ENCODE results near the gene ATP13A4. TPM values are rescaled to one million over a fixed set of nuclear protein-coding genes. Genes with fewer than 3 reads are reported as not detected.

The ATP13A4 gene
- total RNA-seq, 1 donor = 1.2 TPM

- no peak overlapping the region for H3K4me3 ChIP-seq (ENCODE audit: low read length)
- H3K9me3 ChIP-seq (ENCODE audit: low read depth, low read length) = peaks cover 20% of the 10 kb centered on the region
- H3K4me1 ChIP-seq (ENCODE audit: insufficient read depth, low read length) = no peaks in the 10 kb centered on the region
- no peaks in the 10 kb centered on the region for H3K27me3 ChIP-seq (ENCODE audit: insufficient read depth, low read length)
Measured at GRCh38 chr3:193418576-193419373, 135.9 kb downstream of the ATP13A4 start.

- peaks cover 20% of the 10 kb centered on the region for H3K9me3 ChIP-seq (ENCODE audit: low read depth, low read length)
- H3K4me3 ChIP-seq (ENCODE audit: low read length) = no peak overlapping the region
- no peaks in the 10 kb centered on the region for H3K4me1 ChIP-seq (ENCODE audit: insufficient read depth, low read length)
- H3K27me3 ChIP-seq (ENCODE audit: insufficient read depth, low read length) = no peaks in the 10 kb centered on the region
Measured at GRCh38 chr3:193416629-193417028, 138.1 kb downstream of the ATP13A4 start.

- no peak overlapping the region for H3K4me3 ChIP-seq (ENCODE audit: low read length)
- H3K4me1 ChIP-seq (ENCODE audit: insufficient read depth, low read length) = no peaks in the 10 kb centered on the region
- H3K27me3 ChIP-seq (ENCODE audit: insufficient read depth, low read length) = no peaks in the 10 kb centered on the region
- H3K9me3 ChIP-seq (ENCODE audit: low read depth, low read length) = no peaks in the 10 kb centered on the region
Measured at GRCh38 chr3:193407688-193408087, 147.0 kb downstream of the ATP13A4 start.

- Histone ChIP-seq H3K27me3 (ENCODE audit: insufficient read depth, low read length) (no peaks in the 10 kb centered on the region), H3K9me3 (ENCODE audit: low read depth, low read length) (no peaks in the 10 kb centered on the region), H3K4me3 (ENCODE audit: low read length) (no peak overlapping the region), H3K4me1 (ENCODE audit: insufficient read depth, low read length) (no peaks in the 10 kb centered on the region)
Measured at GRCh38 chr3:193407112-193407511, 147.6 kb downstream of the ATP13A4 start.

GRCh38 chr3:193403307-193403706 lies 151.4 kb downstream of the ATP13A4 start:
- H3K9me3 ChIP-seq (ENCODE audit: low read depth, low read length) = no peaks in the 10 kb centered on the region
- no peaks in the 10 kb centered on the region for H3K4me1 ChIP-seq (ENCODE audit: insufficient read depth, low read length)
- no peak overlapping the region for H3K4me3 ChIP-seq (ENCODE audit: low read length)
- no peaks in the 10 kb centered on the region for H3K27me3 ChIP-seq (ENCODE audit: insufficient read depth, low read length)

- no peaks in the 10 kb centered on the region for H3K4me1 ChIP-seq (ENCODE audit: insufficient read depth, low read length)
- H3K27me3 ChIP-seq (ENCODE audit: insufficient read depth, low read length) = no peaks in the 10 kb centered on the region
- H3K9me3 ChIP-seq (ENCODE audit: low read depth, low read length) = no peaks in the 10 kb centered on the region
- no peak overlapping the region for H3K4me3 ChIP-seq (ENCODE audit: low read length)
Measured at GRCh38 chr3:193400304-193400703, 154.4 kb downstream of the ATP13A4 start.

GRCh38 chr3:193396451-193397244 lies 158.0 kb downstream of the ATP13A4 start:
- H3K9me3 ChIP-seq (ENCODE audit: low read depth, low read length) = no peaks in the 10 kb centered on the region
- H3K4me3 ChIP-seq (ENCODE audit: low read length) = no peak overlapping the region
- no peaks in the 10 kb centered on the region for H3K4me1 ChIP-seq (ENCODE audit: insufficient read depth, low read length)
- H3K27me3 ChIP-seq (ENCODE audit: insufficient read depth, low read length) = no peaks in the 10 kb centered on the region

GRCh38 chr3:193391902-193392301 lies 162.8 kb downstream of the ATP13A4 start:
- H3K4me1 ChIP-seq (ENCODE audit: insufficient read depth, low read length) = no peaks in the 10 kb centered on the region
- no peak overlapping the region for H3K4me3 ChIP-seq (ENCODE audit: low read length)
- no peaks in the 10 kb centered on the region for H3K27me3 ChIP-seq (ENCODE audit: insufficient read depth, low read length)
- H3K9me3 ChIP-seq (ENCODE audit: low read depth, low read length) = no peaks in the 10 kb centered on the region

GRCh38 chr3:193389335-193389734 lies 165.4 kb downstream of the ATP13A4 start:
- Histone ChIP-seq H3K27me3 (ENCODE audit: insufficient read depth, low read length) (no peaks in the 10 kb centered on the region), H3K4me1 (ENCODE audit: insufficient read depth, low read length) (no peaks in the 10 kb centered on the region), H3K4me3 (ENCODE audit: low read length) (no peak overlapping the region), H3K9me3 (ENCODE audit: low read depth, low read length) (no peaks in the 10 kb centered on the region)

GRCh38 chr3:193388361-193388760 lies 166.3 kb downstream of the ATP13A4 start:
- H3K4me3 ChIP-seq (ENCODE audit: low read length) = no peak overlapping the region
- no peaks in the 10 kb centered on the region for H3K9me3 ChIP-seq (ENCODE audit: low read depth, low read length)
- no peaks in the 10 kb centered on the region for H3K4me1 ChIP-seq (ENCODE audit: insufficient read depth, low read length)
- H3K27me3 ChIP-seq (ENCODE audit: insufficient read depth, low read length) = no peaks in the 10 kb centered on the region

GRCh38 chr3:193387596-193387995 lies 167.1 kb downstream of the ATP13A4 start:
- Histone ChIP-seq H3K4me1 (ENCODE audit: insufficient read depth, low read length) (no peaks in the 10 kb centered on the region), H3K4me3 (ENCODE audit: low read length) (no peak overlapping the region), H3K27me3 (ENCODE audit: insufficient read depth, low read length) (no peaks in the 10 kb centered on the region), H3K9me3 (ENCODE audit: low read depth, low read length) (no peaks in the 10 kb centered on the region)

GRCh38 chr3:193378706-193379105 lies 176.0 kb downstream of the ATP13A4 start, which contains the start of gene ATP13A5:
TSS of gene ATP13A5 (minus strand) at chr3:193378753. CDS start at chr3:193378725, 28 bp downstream.
- Histone ChIP-seq H3K4me1 (ENCODE audit: insufficient read depth, low read length) (no peaks in the 10 kb centered on the region), H3K9me3 (ENCODE audit: low read depth, low read length) (no peaks in the 10 kb centered on the region), H3K27me3 (ENCODE audit: insufficient read depth, low read length) (no peaks in the 10 kb centered on the region), H3K4me3 (ENCODE audit: low read length) (no peak within 1 kb of the TSS)

GRCh38 chr3:193377591-193377990 lies 177.1 kb downstream of the ATP13A4 start:
- no peaks in the 10 kb centered on the region for H3K9me3 ChIP-seq (ENCODE audit: low read depth, low read length)
- no peaks in the 10 kb centered on the region for H3K27me3 ChIP-seq (ENCODE audit: insufficient read depth, low read length)
- H3K4me1 ChIP-seq (ENCODE audit: insufficient read depth, low read length) = no peaks in the 10 kb centered on the region
- H3K4me3 ChIP-seq (ENCODE audit: low read length) = no peak overlapping the region

GRCh38 chr3:193375614-193376013 lies 179.1 kb downstream of the ATP13A4 start:
- Histone ChIP-seq H3K27me3 (ENCODE audit: insufficient read depth, low read length) (no peaks in the 10 kb centered on the region), H3K4me1 (ENCODE audit: insufficient read depth, low read length) (no peaks in the 10 kb centered on the region), H3K4me3 (ENCODE audit: low read length) (no peak overlapping the region), H3K9me3 (ENCODE audit: low read depth, low read length) (no peaks in the 10 kb centered on the region)

GRCh38 chr3:193372783-193373182 lies 181.9 kb downstream of the ATP13A4 start:
- no peaks in the 10 kb centered on the region for H3K4me1 ChIP-seq (ENCODE audit: insufficient read depth, low read length)
- no peaks in the 10 kb centered on the region for H3K27me3 ChIP-seq (ENCODE audit: insufficient read depth, low read length)
- H3K9me3 ChIP-seq (ENCODE audit: low read depth, low read length) = no peaks in the 10 kb centered on the region
- no peak overlapping the region for H3K4me3 ChIP-seq (ENCODE audit: low read length)

Data from mononuclear cell (primary cell).